Astrocyte (in vitro differentiated cells and primary cell): ENCODE data around the gene SREBF1. TPM values are rescaled to one million over a fixed set of nuclear protein-coding genes. Genes with fewer than 3 reads are reported as not detected.

Experiments used
- DNase-seq: peaks from one replicate; pipeline ENCODE4 v3.0.0-alpha.2; 2010; ENCODE audit warnings: low read depth
- FAIRE-seq: peaks from 2 replicates; lab custom pipeline; 2011; peaks lifted over from hg19 to GRCh38; lab: Jason Lieb, UNC
- H2AFZ ChIP-seq: 2 replicates; pipeline ENCODE4 v1.6.0; 2012; ENCODE audit warnings: low read depth, low read length, inconsistent platforms
- H3K27ac ChIP-seq: 2 replicates; pipeline ENCODE4 v1.5.1; 2011; ENCODE audit warnings: low read depth, low read length, inconsistent platforms
- H3K27me3 ChIP-seq: 2 replicates; pipeline ENCODE4 v1.6.0; 2011; ENCODE audit warnings: low read length, inconsistent platforms; ENCODE audit not compliant: insufficient read depth
- H3K36me3 ChIP-seq: 2 replicates; pipeline ENCODE4 v1.5.1; 2011; ENCODE audit warnings: low read length, inconsistent platforms; ENCODE audit not compliant: insufficient read depth
- H3K4me1 ChIP-seq: 2 replicates; pipeline ENCODE4 v1.5.1; 2011; ENCODE audit warnings: low read length, inconsistent platforms; ENCODE audit not compliant: insufficient read depth
- H3K4me2 ChIP-seq: 2 replicates; pipeline ENCODE4 v1.6.0; 2012; ENCODE audit warnings: low read length, inconsistent platforms
- H3K4me3 ChIP-seq: 2 replicates; pipeline ENCODE4 v1.5.1; 2011; ENCODE audit warnings: low read depth, mild to moderate bottlenecking, low read length, inconsistent platforms; ENCODE audit not compliant: insufficient read depth
- H3K79me2 ChIP-seq: 2 replicates; pipeline ENCODE4 v1.6.0; 2012; ENCODE audit warnings: mild to moderate bottlenecking, low read length, inconsistent platforms; ENCODE audit not compliant: insufficient read depth
- H3K9ac ChIP-seq: 2 replicates; pipeline ENCODE4 v1.6.0; 2012; ENCODE audit warnings: mild to moderate bottlenecking, low read length, inconsistent platforms
- H3K9me3 ChIP-seq: 2 replicates; pipeline ENCODE4 v1.5.1; 2012; ENCODE audit warnings: low read depth, mild to moderate bottlenecking, low read length, inconsistent platforms; ENCODE audit not compliant: insufficient read depth
- H4K20me1 ChIP-seq: 2 replicates; pipeline ENCODE4 v1.6.0; 2012; ENCODE audit warnings: low read length, inconsistent platforms; ENCODE audit not compliant: insufficient read depth
- H3K27ac Mint-ChIP-seq: one replicate; pipeline ENCODE4 v1.8.0; 2021; ENCODE audit warnings: mild to moderate bottlenecking, mixed read lengths; ENCODE audit not compliant: unreplicated experiment
- H3K27me3 Mint-ChIP-seq: one replicate; pipeline ENCODE4 v1.8.0; 2021; ENCODE audit warnings: low read depth, mixed read lengths; ENCODE audit not compliant: unreplicated experiment
- H3K36me3 Mint-ChIP-seq: one replicate; pipeline ENCODE4 v1.8.0; 2021; ENCODE audit warnings: low read depth, mixed read lengths; ENCODE audit not compliant: unreplicated experiment
- H3K4me1 Mint-ChIP-seq: one replicate; pipeline ENCODE4 v1.8.0; 2021; ENCODE audit warnings: low read depth, mixed read lengths; ENCODE audit not compliant: unreplicated experiment
- H3K4me3 Mint-ChIP-seq: one replicate; pipeline ENCODE4 v1.8.0; 2021; ENCODE audit warnings: mild to moderate bottlenecking, moderate library complexity, mixed read lengths; ENCODE audit not compliant: unreplicated experiment
- H3K9me3 Mint-ChIP-seq: one replicate; pipeline ENCODE4 v1.8.0; 2021; ENCODE audit warnings: mild to moderate bottlenecking, mixed read lengths; ENCODE audit not compliant: unreplicated experiment
- CTCF ChIP-seq: IDR thresholded peaks from 2 replicates; pipeline ENCODE4 v1.5.1; 2011; ENCODE audit warnings: low read depth, mild to moderate bottlenecking, inconsistent platforms, low read length, moderate library complexity; ENCODE audit not compliant: insufficient read depth
- EZH2 ChIP-seq: IDR thresholded peaks from 2 replicates; pipeline ENCODE4 v1.6.1; 2012; ENCODE audit warnings: mild to moderate bottlenecking, low read length, inconsistent platforms; ENCODE audit not compliant: insufficient read depth
- total RNA-seq: library from RNA; stranded (reverse); gene quantifications from 2 replicates; pipeline ENCODE4 v1.2.1, GENCODE V29; 2021

Gene SREBF1
- total RNA-seq, 1 donor from 2014 or later: 65.6 TPM

GRCh38 chr17:17871913-17872312 is 35.1 kb upstream of the SREBF1 start:
- Histone ChIP-seq H3K79me2 (no peaks in the 10 kb centered on the region), H3K27me3 (no peaks in the 10 kb centered on the region), H3K4me2 (no peak overlapping the region), H3K36me3 (peaks cover 6% of the 10 kb centered on the region), H2AFZ (no peak overlapping the region), H3K9ac (no peak overlapping the region), H3K4me3 (no peak overlapping the region), H3K9me3 (no peaks in the 10 kb centered on the region), H4K20me1 (peaks cover 5% of the 10 kb centered on the region), H3K27ac (no peak overlapping the region), H3K4me1 (peaks cover 6% of the 10 kb centered on the region)
- DNase-seq (no peak), FAIRE-seq (no peak)
- H3K27me3 Mint-ChIP-seq: no peaks in the 10 kb centered on the region
- peaks cover 20% of the 10 kb centered on the region for H3K36me3 Mint-ChIP-seq
- H3K4me3 Mint-ChIP-seq: no peak overlapping the region
- H3K9me3 Mint-ChIP-seq: peaks cover 1% of the 10 kb centered on the region
- no peak overlapping the region for H3K27ac Mint-ChIP-seq
- TF ChIP-seq EZH2: no peak
- TF ChIP-seq CTCF: no peak
- peaks cover 12% of the 10 kb centered on the region for H3K4me1 Mint-ChIP-seq

DNA sequence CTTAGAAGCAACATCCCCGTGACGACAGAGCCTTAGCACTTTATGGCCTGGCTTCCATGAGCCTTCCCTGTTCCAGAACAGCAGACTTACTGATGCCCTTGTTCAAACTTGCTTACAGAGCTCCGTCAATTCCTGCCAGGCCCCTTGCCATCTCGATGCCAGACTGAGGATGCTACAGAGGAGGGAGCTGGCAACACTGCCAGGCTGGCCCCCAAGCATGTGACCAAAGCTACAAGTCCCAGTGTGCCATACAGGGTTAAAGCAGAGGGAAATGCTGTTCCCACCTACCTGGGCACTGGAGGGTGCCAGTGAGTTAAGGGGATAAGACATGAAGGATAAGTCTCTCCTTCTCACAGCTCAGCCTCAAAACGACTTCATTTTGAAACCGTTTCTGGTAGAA is 33.5 kb upstream of the SREBF1 start:
- Histone ChIP-seq H3K79me2 (no peaks in the 10 kb centered on the region), H3K27ac (no peak overlapping the region), H3K36me3 (peaks cover 3% of the 10 kb centered on the region), H4K20me1 (peaks cover 5% of the 10 kb centered on the region), H3K4me3 (no peak overlapping the region), H3K9me3 (no peaks in the 10 kb centered on the region), H3K4me2 (no peak overlapping the region), H2AFZ (no peak overlapping the region), H3K9ac (no peak overlapping the region), H3K4me1 (no peaks in the 10 kb centered on the region), H3K27me3 (no peaks in the 10 kb centered on the region)
- no peaks in the 10 kb centered on the region for H3K27me3 Mint-ChIP-seq
- peaks cover 8% of the 10 kb centered on the region for H3K4me1 Mint-ChIP-seq
- no peak for FAIRE-seq
- DNase-seq: no peak
- H3K9me3 Mint-ChIP-seq: no peaks in the 10 kb centered on the region
- H3K27ac Mint-ChIP-seq: no peak overlapping the region
- TF ChIP-seq CTCF: no peak
- TF ChIP-seq EZH2: no peak
- H3K36me3 Mint-ChIP-seq: peaks cover 8% of the 10 kb centered on the region
- H3K4me3 Mint-ChIP-seq: no peak overlapping the region

GRCh38 chr17:17868641-17869522 is 32.1 kb upstream of the SREBF1 start:
- no peak for FAIRE-seq
- H3K4me3 Mint-ChIP-seq: no peak overlapping the region
- no peaks in the 10 kb centered on the region for H3K27me3 Mint-ChIP-seq
- TF ChIP-seq EZH2: no peak
- TF ChIP-seq CTCF: no peak
- H3K27ac ChIP-seq: no peak overlapping the region
- H3K9me3 ChIP-seq: no peaks in the 10 kb centered on the region
- peaks cover 5% of the 10 kb centered on the region for H4K20me1 ChIP-seq
- no peaks in the 10 kb centered on the region for H3K4me1 ChIP-seq
- H3K27me3 ChIP-seq: no peaks in the 10 kb centered on the region
- peak overlapping the region; percentile 50 for H3K27ac Mint-ChIP-seq
- H2AFZ ChIP-seq: no peak overlapping the region
- no peak overlapping the region for H3K4me2 ChIP-seq
- H3K9ac ChIP-seq: no peak overlapping the region
- peaks cover 3% of the 10 kb centered on the region for H3K36me3 ChIP-seq
- DNase-seq: no peak
- no peaks in the 10 kb centered on the region for H3K79me2 ChIP-seq
- no peaks in the 10 kb centered on the region for H3K9me3 Mint-ChIP-seq
- no peak overlapping the region for H3K4me3 ChIP-seq
- peaks cover 12% of the 10 kb centered on the region for H3K36me3 Mint-ChIP-seq
- H3K4me1 Mint-ChIP-seq: peaks cover 8% of the 10 kb centered on the region
